ENCODE data around the gene TRIP4. TPM values are rescaled to one million over a fixed set of nuclear protein-coding genes. Genes with fewer than 3 reads are reported as not detected.

The TRIP4 gene
- total and polyA plus RNA-seq, 9 of the 15 experiments (the other 6 are each of a cell fraction or from before 2014, with no cell fraction given): 7.6 to 23.3 (median 16.7) TPM

DNA sequence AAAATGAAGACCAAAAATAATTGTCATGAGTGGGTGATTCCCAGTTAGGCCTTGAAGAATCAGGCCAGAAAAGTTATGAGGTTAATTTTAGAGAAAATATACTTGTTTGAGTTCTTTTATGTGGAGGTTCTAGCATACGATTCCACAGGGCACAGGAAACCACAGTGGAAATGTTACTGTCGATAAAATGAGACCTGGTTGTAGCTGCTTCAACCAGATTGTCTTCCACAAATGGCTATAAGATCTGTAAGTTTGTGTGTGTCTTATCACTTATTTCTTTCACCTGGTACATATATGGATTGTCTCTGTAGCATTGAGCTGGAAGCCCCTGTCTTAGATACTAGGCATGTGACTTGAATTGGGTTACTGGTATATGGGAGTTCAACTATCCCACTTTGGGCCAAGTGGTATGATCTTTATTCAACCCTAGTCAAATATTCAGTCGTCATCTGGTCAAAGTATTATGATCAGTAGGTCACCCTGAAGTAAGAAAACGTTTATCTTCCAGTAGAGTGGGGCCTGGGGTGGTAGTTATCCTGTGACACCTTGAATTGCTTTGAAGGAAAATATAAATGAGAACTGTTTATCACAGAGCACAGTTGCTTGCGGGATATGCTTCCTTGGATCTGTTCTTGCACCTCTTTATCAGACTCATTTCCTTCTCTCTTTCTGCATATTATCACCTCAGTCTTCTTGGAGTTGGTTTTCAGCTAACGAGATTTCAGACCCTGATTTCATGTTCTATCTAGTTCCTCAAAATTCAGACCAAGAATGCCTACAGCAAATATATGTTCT lies 51.2 kb downstream of the TRIP4 start (continued):
- TF ChIP-seq CHD1 (IDR thresholded peaks at IDR 0.05; ENCODE audit: low read length) (no peak), XRCC5 (IDR thresholded peaks at IDR 0.05; ENCODE audit: low read depth, low read length) (no peak), ZNF561 (CRISPR knock-in tag; conservative IDR thresholded peaks at IDR 0.05) (no peak), FOS (IDR thresholded peaks at IDR 0.05; ENCODE audit: extremely low read depth, insufficient read length) (no peak), STAG1 (CRISPR knock-in tag; IDR thresholded peaks at IDR 0.05; ENCODE audit: borderline replicate concordance) (no peak), BMI1 (IDR thresholded peaks at IDR 0.05; ENCODE audit: low read length) (no peak), ZC3H11A (IDR thresholded peaks at IDR 0.05; ENCODE audit: low read depth, low read length) (no peak), IFI16 (CRISPR knock-in tag; IDR thresholded peaks at IDR 0.05) (no peak), HMGN3 (IDR thresholded peaks at IDR 0.05; ENCODE audit: borderline replicate concordance, extremely low read depth, insufficient read length, low read depth, low read length) (peak; percentile 88), ILF3 (IDR thresholded peaks at IDR 0.05; ENCODE audit: borderline replicate concordance) (no peak), ZNF23 (CRISPR knock-in tag; IDR thresholded peaks at IDR 0.05) (no peak), ZNF764 (CRISPR knock-in tag; IDR thresholded peaks at IDR 0.05; ENCODE audit: low read depth) (no peak), CREBBP (IDR thresholded peaks at IDR 0.05; ENCODE audit: low read depth, low read length) (no peak), BRF1 (IDR thresholded peaks at IDR 0.05; ENCODE audit: borderline replicate concordance, extremely low read depth, insufficient read length) (no peak), CEBPG (CRISPR knock-in tag; IDR thresholded peaks at IDR 0.05) (no peak), CEBPG (tag; conservative IDR thresholded peaks at IDR 0.05 in 1 of 2, IDR thresholded peaks at IDR 0.05 in 1 of 2) (no peak), NUFIP1 (IDR thresholded peaks at IDR 0.05; ENCODE audit: partially characterized antibody) (no peak)
- TF ChIP-seq, protein P1, sequence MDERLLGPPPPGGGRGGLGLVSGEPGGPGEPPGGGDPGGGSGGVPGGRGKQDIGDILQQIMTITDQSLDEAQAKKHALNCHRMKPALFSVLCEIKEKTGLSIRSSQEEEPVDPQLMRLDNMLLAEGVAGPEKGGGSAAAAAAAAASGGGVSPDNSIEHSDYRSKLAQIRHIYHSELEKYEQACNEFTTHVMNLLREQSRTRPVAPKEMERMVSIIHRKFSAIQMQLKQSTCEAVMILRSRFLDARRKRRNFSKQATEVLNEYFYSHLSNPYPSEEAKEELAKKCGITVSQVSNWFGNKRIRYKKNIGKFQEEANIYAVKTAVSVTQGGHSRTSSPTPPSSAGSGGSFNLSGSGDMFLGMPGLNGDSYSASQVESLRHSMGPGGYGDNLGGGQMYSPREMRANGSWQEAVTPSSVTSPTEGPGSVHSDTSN (CRISPR knock-in tag; IDR thresholded peaks at IDR 0.05; ENCODE audit: low read depth): no peak
- TF ChIP-seq, protein P1 (tag; conservative IDR thresholded peaks at IDR 0.05; ENCODE audit: low read depth): 0 out of 2 replicates have a peak, but pooled peaks have one; percentile 35
- TF ChIP-seq, protein P2, sequence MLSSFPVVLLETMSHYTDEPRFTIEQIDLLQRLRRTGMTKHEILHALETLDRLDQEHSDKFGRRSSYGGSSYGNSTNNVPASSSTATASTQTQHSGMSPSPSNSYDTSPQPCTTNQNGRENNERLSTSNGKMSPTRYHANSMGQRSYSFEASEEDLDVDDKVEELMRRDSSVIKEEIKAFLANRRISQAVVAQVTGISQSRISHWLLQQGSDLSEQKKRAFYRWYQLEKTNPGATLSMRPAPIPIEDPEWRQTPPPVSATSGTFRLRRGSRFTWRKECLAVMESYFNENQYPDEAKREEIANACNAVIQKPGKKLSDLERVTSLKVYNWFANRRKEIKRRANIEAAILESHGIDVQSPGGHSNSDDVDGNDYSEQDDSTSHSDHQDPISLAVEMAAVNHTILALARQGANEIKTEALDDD (IDR thresholded peaks at IDR 0.05): peak; percentile 99

Measured in K562 (cell line).